NK-92 treated with Interleukin-12 subunit alpha and Interleukin-12 subunit beta, amount 100 ng/mL, for 24 hours (cell line): ENCODE data around the gene IL10RB.
A peak's percentile ranks its signal among the peaks of the same experiment; 100 is the strongest.
"Not testable (repeated sequence)": the region's sequence is repeated elsewhere in the genome, so short reads cannot be mapped to it uniquely, and the experiment has no call there.

ENCODE experiments used
- DNase-seq: peaks from one replicate; lab custom pipeline; 2025; lab: John Stamatoyannopoulos, UW

Gene IL10RB

GRCh38 chr21:33241846-33242245 lies 24.3 kb upstream of the IL10RB start:
- DNase-seq, result no peak

- not testable (repeated sequence) for DNase-seq
Observed at GRCh38 chr21:33242846-33243245, 23.3 kb upstream of the IL10RB start.

DNA sequence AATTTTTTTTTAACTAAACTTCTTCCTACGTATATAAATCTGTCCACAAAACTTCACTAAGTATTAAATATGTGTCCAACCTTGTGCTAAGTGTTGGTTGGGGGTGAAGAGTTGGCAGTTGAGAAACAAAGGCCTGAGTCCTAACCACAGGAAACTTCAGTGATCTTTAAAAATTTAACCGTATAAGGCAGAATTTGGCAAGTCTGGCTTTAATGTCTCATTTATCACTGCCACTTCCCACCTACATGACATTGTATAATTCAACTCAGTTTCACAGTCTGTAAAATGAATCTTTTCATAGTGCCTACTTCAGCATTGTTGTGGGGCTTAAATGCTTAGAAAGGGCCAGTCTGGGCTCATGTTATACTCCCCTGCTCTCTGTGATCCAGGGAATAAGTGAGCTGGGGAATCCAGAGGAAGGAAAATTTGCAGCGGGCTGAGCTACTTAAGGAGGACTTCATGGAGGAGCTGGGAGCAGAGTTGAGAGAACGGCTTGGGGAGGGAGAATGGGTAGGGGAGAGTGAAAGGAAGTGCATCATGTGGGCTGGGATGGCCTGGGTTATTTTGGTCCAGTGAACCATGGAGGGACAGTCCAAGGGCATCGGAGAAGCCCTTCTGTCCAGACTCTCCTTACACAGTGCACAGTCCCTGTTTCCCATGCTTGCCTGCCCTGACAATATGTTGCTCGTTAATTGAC lies 21.9 kb upstream of the IL10RB start:
- DNase-seq, result no peak

GRCh38 chr21:33244779-33245105 lies 21.4 kb upstream of the IL10RB start:
- DNase-seq, result no peak

GRCh38 chr21:33245289-33245918 lies 20.8 kb upstream of the IL10RB start:
- no peak for DNase-seq

GRCh38 chr21:33246506-33246905 lies 19.7 kb upstream of the IL10RB start:
- no peak for DNase-seq

DNA sequence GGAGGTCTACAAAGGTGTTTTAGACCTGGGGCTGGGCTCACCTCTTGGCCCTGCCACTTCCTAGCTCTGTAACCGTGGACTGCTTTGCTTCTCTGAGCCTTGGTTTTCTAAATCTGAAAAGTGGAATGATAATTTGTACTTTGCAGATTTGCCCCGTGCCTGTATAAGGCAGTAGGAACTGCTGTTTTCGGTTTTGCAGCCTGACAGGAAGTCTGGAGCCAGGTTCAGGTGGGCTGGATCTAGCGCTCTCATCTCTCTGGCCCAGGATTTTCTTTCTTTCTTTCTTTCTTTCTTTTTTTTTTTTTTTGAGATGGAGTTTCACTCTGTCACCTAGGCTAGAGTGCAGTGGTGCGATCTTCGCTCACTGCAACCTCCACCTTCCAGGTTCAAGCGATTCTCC lies 19.2 kb upstream of the IL10RB start:
- DNase-seq, result no peak

DNA sequence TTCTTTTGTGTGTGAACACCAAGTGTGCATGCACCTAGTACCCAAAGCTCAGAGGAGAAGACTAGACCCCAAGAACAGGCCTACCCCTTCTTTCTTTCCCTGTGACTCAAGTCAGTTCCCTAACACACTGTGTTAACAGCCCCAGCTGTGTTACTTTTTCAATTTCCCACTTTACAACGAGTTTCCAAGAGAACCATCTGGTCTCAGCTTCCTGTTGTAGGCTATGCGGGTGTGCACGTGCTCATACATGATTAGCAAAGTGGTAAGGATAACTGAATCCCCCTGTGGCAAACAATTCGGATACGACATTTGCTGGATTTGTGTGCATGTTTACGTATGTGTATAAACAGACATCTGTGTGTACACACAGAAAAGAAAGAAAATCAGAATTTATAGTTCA lies 18.6 kb upstream of the IL10RB start:
- DNase-seq, result no peak

- no peak for DNase-seq
Observed at GRCh38 chr21:33249331-33250002, 16.7 kb upstream of the IL10RB start.

DNA sequence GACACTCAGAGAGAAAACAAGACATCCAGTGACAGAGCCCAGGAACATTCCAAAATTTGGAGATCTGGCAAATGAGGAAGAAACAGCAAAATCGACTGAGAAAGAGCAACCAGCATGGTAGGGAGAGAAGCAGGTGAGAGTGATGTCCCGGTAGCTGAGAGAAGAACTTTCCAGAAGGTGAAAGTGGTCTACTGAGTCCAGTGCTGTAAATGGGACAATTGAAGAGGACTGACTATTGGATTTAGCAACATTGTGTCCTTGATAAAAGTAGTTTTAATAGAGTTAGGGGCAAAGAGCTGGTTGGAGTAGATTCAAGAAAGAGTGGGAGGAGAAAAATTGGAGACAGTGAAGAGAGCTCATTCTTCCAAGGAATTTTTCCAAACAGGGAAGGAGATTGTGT lies 15.0 kb upstream of the IL10RB start:
- no peak for DNase-seq

DNA sequence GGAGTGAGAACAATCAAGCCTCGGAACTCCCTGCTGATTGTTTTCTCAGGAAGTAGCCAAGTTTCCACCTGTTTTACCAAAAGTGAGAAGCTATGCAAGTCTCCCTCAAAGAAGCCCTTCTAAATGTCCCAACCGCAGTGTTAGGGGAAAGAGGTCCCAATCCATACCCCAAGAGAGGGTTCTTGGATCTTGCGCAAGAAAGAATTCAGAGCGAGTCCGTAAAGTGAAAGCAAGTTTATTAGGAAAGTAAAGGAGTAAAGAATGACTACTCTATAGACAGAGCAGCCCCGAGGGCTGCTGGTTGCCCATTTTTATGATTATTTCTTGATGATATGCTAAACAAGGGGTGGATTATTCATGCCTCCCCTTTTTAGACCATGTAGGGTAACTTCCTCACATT lies 12.8 kb upstream of the IL10RB start:
- not testable (repeated sequence) for DNase-seq

DNA sequence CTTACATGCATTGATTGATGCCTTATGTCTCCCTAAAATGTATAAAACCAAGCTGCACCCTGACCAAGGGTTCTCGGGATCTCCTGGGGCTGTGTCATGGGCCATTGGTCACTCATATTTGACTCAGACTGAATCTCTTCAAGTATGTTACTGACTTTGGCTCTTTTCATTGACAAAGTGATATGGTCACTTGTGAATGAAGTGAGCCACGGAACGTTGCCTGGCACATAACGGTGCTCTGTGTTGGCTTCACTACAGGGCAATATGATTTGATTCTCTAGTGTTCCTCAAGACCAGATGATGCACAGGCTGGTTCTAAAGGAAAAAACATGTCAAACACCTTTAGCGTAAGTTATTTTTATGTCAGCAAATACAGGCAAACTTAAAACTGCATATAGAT lies 11.4 kb upstream of the IL10RB start:
- no peak for DNase-seq

- DNase-seq, result no peak
Observed at GRCh38 chr21:33255404-33255803, 10.8 kb upstream of the IL10RB start.

DNA sequence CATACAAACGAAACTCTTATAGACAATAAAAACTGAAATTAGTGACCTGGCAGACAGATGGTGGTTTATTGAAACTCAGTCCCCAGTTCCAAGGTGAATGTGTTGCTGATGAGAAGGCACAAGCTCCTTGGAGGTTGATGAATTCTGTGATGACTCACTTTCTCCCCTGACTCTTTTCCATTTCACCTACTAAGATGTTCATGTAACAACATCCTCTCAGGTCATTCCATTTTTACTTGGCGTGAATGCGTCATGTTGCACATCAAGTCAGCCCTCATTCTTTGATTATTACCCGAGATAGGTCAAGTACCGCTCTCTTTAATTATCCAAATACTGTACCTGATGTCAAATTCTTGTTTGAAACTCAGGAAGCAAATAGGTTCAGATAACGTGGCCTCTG lies 10.1 kb upstream of the IL10RB start:
- DNase-seq, result no peak

DNA sequence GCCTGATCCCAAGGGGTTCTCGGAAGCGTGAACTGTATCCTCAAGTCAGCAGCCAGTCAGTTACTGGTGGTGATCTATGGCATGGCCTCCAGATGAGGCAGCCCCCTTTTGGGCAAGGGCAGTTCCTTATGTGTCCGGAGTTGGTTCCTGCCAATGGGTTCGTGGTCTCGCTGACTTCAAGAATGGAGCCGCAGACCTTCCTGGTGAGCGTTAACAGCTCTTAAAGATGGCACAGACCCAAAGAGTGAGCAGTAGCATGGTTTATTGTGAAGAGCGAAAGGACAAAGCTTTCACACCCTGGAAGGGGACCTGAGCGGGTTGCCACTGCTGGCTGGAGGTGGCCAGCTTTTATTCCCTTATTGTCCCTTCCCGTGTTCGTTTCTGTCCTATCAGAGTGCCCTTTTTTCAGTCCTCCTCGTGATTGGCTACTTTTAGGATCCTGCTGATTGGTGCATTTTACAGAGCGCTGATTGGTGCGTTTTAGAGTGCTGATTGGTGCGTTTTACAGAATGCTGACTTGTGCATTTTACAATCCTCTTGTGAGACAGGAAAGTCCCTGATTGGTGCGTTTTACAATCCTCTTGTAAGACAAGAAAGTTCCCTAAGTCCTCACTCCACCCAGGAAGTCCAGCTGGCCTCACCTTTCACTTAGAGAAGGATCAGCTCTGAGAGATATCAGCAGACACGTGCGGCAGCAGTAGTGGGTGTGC lies 8.9 kb upstream of the IL10RB start:
- no peak for DNase-seq

DNA sequence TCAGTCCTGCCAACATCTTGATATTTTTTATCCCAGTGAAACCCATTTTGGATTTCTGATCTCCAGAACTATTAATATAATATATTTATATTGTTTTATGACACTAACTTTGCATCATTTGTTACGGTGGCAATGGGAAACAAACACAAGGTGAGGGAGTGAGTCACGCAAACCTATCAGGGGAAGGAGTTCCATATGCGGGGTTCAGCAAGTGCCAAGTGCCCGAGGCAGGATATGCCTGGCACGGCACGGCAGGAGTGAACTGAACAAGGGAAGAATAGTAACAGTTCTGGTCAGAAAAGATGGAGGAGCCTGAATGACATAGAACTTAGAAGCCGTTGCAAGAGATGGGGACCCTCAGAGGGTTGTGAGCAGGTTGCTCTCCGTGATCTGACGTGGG lies 7.7 kb upstream of the IL10RB start:
- no peak for DNase-seq

GRCh38 chr21:33259428-33259827 lies 6.7 kb upstream of the IL10RB start:
- no peak for DNase-seq

DNA sequence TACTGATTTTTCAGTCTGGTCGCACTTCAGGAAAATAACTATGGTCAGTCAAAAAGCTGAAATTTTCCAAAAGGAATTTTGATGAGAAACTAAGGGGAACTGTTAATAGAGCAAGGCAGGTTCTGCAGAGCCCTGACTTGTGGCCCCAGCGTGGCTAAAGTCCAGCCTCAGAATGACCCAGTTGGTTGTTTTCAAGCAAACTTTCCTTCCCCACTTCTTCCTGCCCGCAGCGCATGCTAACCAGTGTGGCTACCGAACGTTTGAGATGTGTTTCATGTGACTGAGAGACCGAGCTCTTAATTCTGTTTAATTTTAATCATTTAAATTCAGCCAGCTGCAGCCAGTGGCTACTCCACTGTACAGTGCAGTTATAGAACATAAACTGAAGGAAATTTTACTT lies 6.2 kb upstream of the IL10RB start:
- DNase-seq, result no peak

DNA sequence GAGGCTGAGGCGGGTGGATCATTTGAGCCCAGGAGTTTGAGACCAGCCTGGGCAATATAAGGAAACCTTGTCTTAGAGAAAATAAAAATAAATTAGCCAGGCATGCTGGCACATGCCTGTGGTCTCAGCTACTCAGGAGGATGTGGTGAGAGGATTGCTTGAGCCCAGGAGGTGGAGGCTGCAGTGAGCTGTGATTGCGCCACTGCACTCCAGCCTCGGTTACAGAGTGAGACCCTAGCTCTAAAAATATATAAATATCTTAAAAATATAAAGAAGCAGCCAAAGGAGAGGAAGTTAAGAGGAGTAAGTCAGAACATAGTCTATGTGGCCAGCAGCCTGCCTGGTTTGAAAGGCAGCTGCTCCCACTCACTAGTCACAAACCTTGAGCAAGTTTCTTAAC lies 4.5 kb upstream of the IL10RB start:
- DNase-seq, result peak; percentile 70

GRCh38 chr21:33262921-33263320 lies 3.2 kb upstream of the IL10RB start:
- DNase-seq, result no peak

DNA sequence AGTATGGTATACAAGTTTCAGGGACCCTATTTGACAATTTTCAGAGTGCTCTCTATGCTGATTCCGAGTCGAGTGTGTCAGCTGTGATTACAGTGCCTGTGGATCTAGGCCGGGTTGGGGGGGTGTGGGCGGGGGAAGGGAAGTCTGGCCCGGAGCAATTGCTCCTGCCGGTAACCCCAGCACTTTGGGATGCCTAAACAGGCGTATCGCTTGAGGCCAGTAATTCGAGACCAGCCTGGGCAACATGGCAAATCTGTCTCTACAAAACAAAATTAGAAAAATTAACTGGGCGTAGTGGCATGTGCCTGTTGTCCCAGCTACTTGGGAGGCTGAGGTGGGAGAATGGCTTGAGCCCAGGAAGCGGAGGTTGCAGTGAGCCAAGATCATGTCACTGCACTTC lies 1.6 kb upstream of the IL10RB start:
- DNase-seq, result no peak

GRCh38 chr21:33265664-33266049 lies 510 bp upstream of the IL10RB start:
- DNase-seq, result no peak

DNA sequence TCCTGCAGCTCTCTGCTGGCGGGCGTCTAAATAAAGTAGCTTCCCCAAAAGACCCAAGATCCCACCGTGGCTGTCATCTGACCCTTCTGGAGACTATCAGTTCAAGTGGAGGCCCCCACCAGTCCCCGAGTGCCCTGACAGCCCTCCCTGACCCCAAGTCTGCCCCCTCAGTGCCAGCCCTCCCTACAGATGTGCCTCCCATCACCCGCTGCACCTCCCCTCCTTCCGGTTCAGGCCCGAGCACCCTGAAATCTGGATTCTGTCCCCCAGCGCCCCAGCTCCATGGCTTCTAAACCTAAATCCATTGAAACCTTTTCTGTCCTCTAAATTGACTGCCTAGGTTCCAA lies 595 bp downstream of the IL10RB start:
- peak; percentile 33 for DNase-seq
